Fibroblast of skin of scalp (primary cell): ENCODE measurements around the gene NEBL. TPM values are rescaled to one million over a fixed set of nuclear protein-coding genes. Genes with fewer than 3 reads are reported as not detected.
"Not testable (repeated sequence)": the region's sequence is repeated elsewhere in the genome, so short reads cannot be mapped to it uniquely, and the experiment has no call there.

Experiments used
- DNase-seq: peaks from one replicate; pipeline ENCODE4 v3.0.0-alpha.2; 2013
- polyA plus RNA-seq, 2 experiments: library from polyadenylated mRNA; unstranded; fragments of 120-200 nt; gene quantifications; one replicate each; pipeline ENCODE4 v1.2.1, GENCODE V29; 2013; ENCODE audit not compliant: insufficient read length in 2 of 2

The NEBL gene, protein sequence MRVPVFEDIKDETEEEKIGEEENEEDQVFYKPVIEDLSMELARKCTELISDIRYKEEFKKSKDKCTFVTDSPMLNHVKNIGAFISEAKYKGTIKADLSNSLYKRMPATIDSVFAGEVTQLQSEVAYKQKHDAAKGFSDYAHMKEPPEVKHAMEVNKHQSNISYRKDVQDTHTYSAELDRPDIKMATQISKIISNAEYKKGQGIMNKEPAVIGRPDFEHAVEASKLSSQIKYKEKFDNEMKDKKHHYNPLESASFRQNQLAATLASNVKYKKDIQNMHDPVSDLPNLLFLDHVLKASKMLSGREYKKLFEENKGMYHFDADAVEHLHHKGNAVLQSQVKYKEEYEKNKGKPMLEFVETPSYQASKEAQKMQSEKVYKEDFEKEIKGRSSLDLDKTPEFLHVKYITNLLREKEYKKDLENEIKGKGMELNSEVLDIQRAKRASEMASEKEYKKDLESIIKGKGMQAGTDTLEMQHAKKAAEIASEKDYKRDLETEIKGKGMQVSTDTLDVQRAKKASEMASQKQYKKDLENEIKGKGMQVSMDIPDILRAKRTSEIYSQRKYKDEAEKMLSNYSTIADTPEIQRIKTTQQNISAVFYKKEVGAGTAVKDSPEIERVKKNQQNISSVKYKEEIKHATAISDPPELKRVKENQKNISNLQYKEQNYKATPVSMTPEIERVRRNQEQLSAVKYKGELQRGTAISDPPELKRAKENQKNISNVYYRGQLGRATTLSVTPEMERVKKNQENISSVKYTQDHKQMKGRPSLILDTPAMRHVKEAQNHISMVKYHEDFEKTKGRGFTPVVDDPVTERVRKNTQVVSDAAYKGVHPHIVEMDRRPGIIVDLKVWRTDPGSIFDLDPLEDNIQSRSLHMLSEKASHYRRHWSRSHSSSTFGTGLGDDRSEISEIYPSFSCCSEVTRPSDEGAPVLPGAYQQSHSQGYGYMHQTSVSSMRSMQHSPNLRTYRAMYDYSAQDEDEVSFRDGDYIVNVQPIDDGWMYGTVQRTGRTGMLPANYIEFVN
- 0.14 TPM for polyA plus RNA-seq (2013, experiment 1 of 2; ENCODE audit: insufficient read length)
- 0.49 TPM for polyA plus RNA-seq (2013, experiment 2 of 2; ENCODE audit: insufficient read length)

DNA sequence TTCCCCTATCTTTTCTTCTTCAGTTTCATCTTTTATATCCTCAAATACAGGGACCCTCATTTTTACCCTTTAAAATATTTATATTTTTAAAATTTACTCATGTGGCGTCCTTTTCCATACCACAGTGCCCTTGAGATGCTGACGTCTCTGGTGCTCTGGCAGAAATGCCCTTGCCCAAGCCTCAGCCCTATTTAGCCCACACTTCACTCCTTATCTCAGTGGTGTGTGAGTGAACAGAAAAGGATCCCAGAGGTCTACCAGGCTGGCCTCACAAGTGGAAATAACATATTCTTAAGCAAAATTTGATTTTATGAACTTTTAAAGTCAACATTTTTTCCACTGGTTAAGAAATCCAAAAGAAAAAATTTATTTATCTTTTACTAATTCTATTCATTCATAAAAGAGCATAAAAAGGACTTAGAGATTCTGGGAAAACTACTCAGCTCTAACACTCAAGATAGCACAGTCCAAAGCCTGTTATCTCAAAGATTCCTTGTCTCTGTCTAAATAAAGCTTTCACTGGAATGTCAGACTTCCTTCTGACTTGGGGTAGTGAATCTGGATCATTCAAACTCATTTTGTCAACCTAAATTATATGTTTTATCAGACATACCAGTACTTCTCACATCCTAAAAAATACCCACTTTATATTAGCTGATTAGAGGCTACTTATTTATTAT is at the start of gene NEBL:
Gene NEBL (minus strand): TSS at position 166 of the 680 bp plus-strand sequence. CDS start 106 bp downstream, at position 60.
- DNase-seq: no peak

DNA sequence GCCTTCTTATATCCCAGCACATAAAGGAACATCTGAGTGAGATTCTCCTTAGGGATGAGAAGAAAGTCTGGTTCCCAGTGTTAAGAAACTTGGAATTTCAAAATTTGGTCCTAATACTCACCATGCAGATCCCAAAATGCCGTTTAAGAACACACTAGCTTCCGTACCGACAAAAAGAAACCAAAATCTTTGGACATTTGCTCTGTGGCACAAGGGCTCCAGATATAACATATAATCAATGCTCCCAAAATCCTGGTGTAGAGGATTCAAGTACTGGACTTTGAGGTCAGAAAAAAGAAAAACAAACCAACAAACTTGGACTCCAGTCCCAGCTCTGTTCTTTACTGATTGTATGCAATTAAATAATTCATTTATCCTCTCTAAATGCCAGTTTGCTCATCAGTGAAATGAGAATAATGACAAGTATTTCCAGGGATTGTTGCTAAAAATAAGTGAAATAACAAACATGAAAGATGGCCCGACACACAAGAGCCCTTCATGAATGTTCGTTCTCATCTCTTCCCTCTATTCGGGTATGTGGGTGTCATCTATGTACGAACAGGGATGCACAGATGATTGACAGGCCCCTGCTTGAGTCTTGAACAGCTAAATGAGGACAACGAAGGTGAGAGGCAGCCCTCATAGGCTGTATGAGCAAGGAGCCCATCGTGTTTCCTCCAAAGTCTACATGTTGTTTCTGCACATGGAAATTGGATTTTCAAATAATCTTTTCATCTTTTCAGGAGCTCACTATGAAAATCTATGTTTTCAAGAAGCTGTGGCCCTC is 48.6 kb upstream of the NEBL start:
- no peak for DNase-seq

DNA sequence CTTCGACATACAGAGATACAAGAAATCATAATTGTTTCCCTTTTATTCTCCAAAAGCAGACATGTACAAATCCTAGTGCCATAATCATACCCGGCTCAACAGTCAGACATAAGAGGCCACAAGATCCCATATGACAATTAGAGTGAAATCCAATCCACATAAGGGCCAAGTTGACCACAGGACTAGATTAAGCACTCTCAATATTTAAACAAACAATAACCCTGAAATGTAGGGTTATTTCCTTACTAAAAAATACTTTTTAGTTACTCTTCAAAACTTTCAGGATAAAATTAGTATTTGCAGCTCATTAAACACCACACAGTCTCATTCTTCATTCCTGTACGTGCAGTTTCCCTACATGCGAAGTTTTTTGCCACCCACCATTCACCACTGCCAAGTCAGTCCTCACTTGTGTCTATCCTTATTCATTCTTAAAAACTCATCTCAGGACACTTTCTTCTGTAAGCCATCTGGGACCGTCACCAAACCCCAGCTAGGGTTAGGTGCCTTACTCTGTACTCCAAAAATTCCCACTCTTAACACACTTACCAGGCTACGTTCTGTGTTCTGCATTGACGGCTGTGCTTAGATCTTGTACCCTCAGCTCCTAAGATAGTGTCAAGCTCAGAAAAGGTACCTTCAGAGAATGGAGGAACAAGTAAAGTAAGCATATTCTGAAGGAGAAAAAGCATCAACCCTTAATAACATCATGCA is 47.8 kb upstream of the NEBL start:
- no peak for DNase-seq

DNA sequence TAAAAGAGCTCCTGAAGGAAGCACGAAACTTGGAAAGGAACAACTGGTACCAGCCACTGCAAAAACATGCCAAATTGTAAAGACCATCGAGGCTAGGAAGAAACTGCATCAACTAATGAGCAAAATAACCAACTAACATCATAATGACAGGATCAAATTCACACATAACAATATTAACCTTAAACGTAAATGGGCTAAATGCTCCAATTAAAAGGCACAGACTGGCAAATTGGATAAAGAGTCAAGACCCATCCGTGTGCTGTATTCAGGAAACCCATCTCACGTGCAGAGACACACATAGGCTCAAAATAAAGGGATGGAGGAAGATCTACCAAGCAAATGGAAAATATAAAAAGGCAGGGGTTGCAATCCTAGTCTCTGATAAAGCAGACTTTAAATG is 42.3 kb upstream of the NEBL start:
- DNase-seq: not testable (repeated sequence)

DNA sequence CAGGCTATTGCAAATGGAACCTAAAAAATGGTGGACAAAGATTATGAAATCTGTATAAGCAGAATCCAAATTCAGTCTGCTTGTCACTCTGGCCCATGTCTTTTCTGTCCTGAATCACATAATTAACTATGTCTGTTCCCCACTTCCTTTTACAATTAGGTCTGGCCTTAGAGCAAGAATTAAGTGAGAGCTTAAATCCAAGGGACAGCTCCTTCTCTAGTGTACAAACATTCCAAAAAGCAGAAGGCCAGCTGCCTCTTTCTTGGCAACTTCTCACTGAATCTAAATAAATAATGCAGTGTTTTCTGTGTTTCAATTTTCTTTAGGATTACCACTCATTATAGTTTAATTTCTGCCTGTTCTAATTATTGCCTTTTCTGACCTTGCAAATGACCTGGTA is 39.3 kb upstream of the NEBL start:
- DNase-seq: no peak

DNA sequence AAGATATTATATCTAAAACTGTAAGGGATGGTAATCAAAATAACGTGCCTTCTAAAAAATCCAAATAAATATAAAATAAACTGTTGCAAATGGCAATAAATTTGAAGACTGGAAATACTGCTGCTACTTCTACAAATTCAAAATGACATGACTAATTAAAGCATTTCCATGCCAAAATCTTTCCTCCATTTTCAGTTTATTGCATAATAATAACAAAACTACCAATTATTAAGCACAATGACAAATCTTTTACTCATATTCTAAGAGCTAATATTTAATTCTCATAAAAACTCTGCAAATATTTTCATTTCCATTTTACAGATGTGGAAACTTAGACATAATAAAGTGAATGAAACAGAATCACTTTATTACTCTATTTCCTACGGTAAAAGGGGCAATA is 38.8 kb upstream of the NEBL start:
- no peak for DNase-seq

DNA sequence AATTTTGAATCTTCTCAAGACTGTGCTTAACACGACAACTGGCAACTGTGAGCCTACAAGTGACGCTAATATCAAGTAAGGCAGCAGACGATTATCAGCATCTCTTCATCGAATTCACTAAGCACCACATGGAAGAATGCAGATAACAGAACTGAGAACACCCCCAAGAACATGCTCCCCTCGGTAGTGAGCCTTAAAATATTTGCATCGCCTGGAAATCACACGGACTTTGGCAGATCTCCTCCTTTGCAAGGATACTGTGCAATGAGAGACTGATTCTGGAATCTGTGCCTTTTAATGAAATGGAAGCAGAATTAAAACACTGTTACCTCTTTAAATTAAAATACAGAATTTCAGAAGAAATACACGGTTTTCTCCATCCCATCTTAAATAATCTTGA is 38.2 kb upstream of the NEBL start:
- DNase-seq: no peak

DNA sequence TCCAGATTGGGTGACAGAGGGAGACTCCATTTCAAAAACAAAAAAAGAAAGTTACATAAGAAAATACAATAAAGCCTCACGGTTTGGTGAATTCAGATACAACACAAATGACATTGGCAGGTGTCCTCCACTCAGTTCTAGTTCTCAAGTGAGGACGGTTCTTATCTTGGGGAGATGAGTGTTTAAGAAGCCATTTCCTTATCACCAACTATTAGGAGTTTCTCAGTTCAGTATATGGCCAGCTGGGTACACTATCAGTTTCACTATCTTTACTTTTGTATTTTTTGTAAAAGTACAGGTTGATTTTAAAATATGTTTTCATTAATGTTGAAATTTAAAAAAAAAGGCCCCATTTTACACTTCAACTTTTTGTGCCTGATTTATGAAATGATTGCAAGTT is 36.6 kb upstream of the NEBL start:
- DNase-seq: no peak

DNA sequence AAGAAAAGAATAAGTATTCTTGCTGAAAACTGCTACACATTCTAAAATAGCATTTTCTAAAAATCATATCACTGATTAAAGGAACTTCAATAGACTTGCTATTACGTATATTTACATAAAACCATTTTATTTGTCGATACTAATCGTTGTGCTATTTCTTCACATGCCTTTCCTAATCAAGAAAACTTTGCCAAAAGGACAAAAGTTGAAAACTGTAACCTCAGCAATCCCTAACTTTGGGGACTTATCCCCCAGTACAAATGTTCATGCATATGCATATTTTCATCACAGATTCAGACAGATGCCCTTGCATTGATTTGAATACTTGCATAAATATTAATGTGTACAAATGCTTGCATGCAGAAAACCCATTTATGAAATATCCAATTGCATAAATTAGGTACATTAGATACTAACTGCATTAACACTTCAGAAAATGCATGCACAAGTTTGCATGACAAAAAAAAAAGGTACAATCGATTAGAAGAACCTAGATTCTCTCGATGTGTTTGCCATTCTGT is 35.6 kb upstream of the NEBL start:
- DNase-seq: no peak

DNA sequence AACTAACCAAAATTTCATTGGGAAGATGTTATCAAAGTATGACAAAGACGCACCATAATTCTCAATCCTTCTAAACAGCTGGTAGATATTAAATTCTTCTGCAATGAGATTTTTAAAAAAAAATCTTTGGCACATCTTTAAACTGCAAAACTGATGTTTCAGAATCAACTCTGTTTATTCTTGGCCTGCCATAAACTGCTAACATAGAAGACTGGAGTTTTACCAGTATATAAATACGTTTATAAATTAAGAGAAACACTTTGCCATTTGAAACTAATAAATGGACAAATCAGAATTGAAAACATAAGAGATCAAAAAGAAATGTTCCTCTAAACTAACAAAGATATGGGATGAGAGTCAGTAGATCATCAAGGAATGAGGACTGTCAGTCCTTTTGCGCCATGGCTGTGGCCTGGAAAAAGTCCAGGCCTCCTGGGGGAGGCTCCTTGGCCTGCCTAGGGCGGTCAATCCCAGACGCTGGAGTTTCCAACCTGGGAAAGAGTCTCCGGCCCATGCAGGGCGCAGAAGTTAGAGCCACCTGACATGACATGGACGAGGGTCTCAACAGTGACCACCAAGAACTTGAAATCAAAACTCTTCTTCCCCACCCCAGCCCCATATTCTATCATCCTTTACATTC is 34.2 kb upstream of the NEBL start:
- DNase-seq: no peak

DNA sequence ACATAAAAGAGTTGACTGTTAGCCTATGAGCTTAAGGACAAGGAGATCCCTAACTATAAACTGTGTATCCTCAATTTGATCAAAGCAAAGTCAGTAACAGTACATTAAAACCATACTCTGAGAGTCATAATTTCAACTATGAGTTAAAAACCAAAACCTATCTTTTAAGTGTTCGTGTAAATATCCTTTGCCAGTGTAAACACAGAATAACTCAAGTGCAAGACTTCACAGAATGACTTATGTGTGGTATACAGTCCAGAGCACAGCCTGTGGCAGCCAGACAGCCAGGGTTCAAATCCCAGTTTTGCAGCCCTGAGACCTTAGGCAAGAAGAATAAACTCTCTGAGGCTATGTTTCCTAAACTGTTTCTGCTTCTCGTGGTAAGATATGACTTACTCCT is 30.3 kb upstream of the NEBL start:
- DNase-seq: no peak

DNA sequence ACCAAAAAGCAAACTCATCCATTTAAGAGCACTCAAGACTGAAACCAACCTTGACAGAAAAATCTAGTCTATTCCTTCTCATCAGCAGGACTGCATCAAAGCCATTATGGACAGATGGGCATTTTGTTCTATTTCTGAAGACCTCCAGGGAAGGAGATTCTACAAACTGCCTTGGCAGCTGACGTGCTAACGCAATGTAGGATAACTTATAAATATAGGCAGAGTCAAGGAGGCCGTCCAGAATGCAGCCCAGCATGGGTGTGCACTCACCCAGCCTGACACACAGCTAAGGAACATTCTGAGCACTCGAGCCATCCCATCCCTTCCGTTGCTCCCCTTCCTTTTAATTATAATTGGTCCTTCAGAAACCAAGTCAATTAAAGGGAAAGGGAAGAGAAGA is 25.3 kb upstream of the NEBL start:
- no peak for DNase-seq

DNA sequence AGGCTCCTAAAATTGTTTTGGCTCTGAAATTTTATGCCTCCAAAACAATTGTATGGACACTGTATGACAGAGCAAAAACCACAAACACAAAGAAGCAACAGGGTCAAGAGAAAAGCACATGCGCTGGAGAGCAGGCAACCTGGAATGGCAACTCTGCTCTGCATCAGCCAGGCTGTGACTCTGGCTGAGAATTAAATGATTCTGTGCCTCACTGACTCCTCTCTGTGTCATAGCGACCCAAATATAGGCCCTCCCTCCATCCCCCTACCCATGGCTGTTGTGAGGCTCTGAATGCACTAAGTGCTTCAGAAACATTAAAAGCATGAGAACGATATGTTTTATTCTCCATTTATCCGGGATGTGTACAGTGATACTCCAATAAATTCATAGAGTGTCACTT is 24.9 kb upstream of the NEBL start:
- DNase-seq: no peak

DNA sequence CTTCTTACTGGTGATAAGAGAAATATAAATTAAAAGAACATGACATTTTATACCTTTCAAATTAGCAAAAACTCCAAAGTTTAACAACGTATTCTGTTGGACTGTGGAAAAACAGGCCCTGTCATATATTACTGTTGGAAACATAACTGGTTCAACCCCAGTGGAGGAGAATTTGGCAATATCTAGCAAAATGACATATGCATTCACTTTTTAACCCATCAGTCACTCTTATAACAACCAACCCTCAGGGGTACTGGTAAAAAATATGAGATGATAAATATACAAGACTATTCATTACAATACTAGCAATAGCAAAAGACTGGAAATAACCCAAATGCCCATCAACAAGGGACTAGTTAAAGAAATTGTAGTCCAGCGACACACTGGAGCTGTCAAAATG is 22.9 kb upstream of the NEBL start:
- DNase-seq: no peak

DNA sequence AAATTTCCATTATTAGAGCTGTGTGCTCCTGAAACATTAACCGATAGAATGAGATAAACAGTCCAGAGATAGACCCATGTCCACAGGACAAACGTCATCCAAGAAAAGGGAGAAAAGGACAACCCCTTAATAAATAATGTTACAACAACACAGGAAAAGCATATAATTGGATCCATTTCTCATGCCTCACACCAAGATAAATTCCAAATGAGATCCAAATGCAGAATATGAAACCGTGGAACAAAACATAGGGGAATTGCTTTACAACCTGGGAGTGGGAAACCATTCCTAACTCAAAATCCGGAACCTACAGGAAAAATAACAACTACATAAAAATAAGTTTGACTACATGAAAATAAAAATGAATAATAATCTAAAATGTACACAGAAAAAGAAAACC is 22.4 kb upstream of the NEBL start:
- no peak for DNase-seq

DNA sequence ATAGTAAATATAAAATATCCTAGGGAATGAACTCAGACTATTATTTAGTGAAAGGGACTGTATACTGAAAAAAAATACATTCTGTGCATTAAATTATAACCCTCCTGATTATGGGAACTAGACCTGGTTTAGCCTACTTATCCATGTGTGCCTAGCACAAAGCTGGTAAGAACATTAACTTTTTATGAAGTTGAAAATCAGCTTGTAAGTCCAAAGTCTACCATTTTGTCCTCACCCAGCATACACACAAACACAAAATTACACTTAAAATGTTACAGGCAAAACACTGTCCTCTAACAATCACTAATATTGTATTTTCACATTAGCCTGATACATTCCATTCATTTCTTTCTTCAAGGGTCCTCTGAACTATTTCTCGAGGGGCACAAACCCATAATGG is 19.9 kb upstream of the NEBL start:
- DNase-seq: no peak

DNA sequence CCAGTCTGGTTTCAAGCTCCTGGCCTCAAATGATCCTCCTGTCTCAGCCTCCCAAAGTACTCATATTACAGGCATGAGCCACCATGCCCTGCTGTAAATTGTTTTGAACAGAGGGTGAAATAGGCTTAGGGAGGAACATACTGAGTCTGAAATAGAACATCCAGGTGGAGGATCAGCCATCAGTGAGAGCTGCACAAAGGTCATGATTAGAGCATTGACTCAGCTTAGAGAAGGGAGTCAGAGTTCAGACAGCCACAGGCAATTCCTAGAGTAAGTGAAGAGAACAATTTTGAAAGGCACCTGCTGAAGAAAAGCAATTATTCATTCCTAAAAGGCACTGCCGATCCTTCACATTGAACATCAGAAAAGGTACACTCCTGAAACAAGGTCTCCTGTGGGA is 15.9 kb upstream of the NEBL start:
- no peak for DNase-seq

DNA sequence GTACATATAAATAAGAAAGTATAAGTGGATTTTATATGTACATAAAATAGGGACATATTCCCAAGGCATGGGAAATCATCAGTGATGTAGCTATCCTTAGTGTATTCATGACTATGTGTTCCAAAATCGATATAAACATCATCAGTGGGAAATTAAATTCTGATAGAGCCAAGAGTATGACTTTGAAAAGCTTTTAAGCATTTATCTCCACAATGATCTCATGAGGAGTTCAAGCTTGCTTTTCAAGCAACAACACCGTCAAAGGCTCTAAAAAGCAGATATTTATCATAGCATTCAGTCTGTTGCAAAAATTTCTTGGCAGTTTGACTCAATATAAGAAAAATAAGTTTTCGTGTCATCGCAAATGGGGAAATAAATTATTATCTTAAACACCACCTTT is 14.5 kb upstream of the NEBL start:
- DNase-seq: no peak

DNA sequence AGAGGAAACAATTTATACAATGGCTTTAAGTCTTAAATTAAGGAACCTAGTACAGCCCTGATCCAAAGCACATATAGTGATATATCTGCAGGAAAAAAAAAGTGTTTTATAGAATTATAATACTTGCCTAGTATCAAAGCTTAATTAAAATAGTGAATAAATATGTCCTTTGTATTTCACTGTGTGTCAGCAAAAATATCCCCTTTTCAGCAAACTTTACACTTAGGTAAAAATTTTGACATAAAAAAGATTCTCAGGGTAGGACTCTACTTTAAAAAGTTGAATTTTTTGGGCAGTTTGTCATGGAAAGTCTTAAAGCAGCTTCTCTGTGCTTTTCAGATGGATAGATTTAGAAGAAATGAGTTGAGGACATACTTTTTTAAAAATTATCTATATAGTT is 12.7 kb upstream of the NEBL start:
- DNase-seq: no peak

DNA sequence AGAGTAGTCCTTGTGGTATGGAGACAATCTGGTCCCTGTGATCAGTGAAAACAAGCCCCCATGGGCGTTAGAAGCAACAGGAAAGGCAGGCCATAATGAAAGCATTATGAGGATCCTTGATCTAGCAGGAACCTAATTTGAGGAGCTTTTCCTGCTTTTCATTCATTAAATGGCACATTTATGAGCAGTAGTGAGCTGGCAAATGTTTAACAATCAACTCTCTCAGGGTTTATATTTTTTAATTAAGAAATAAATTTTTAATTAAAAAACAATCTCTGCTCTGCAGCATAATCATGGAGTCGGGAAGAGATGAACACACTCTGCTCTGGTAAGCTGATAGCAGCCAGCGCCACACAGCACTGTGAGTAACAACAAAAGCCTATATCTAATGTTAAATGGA is 11.3 kb upstream of the NEBL start:
- DNase-seq: no peak
